Activated T-helper 1 cell treated with anti-CD3 and anti-CD28 coated beads, Interleukin-2, amount 50 U/mL, for 16 hours (primary cell): ENCODE data around the gene GATAD1.
"Not testable (repeated sequence)": the region's sequence is repeated elsewhere in the genome, so short reads cannot be mapped to it uniquely, and the experiment has no call there.

Source experiments
- DNase-seq, 2 donors: peaks; one replicate each; pipeline ENCODE4 v3.0.0-alpha.2; 2020; ENCODE audit warnings: low read depth in 1 of 2, low spot score in 1 of 2

The GATAD1 gene

DNA sequence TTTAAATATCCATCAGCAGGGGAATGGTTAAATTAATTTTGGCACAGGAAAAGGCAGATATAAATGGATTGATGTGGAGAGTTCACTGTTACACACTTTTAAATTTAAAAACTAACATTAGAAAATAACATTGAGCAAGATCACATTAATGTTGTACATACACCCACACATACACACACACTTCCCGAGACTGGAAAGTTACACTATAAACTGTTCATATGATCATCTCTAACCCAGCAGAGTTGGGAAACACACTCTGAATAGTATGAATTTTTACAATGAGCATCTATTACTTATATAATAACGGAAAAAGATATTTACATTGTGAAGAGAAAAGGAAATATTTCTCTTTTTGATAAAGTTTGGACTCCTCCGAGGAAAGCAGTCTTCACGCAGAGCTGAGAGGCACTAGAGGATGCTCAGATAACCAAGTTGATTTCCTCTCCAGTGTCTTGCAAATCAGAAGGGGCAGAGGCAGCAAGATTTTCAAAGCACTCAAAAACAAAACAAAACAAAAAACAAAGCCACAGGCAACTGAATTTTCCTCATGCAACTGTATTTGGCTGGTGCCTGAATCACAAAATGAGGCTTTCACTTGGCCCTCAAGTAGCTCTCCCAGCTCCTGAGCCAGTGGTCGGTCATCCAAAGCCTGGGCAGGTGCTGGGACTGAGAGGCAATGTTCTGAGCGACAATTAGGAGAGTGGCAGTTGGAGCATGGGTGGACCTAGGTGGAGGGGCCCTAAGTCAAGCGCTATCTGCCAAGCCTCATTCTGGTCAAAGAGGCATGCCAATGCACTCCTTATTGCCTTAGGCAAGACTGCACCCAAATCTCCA lies 10.5 kb upstream of the GATAD1 start:
- no peak for DNase-seq

GRCh38 chr7:92437956-92438491 lies 9.3 kb upstream of the GATAD1 start:
- DNase-seq = no peak

DNA sequence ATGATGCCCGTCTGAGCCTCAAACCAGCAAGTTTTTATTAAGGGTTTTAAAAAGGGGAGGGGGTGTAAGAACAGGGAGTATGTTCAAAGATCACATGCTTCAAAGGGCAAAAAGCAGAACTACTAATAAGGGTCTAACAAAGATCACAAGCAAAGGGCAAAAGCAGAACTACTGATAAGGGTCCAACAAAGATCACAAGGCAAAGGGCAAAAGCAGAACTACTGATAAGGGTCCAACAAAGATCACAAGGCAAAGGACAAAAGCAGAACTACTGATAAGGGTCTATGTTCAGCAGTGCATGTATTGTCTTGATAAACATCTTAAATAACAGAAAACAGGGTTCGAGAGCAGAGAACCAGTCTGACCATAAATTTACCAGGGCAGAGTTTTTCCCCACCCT lies 4.6 kb upstream of the GATAD1 start:
- not testable (repeated sequence) for DNase-seq

DNA sequence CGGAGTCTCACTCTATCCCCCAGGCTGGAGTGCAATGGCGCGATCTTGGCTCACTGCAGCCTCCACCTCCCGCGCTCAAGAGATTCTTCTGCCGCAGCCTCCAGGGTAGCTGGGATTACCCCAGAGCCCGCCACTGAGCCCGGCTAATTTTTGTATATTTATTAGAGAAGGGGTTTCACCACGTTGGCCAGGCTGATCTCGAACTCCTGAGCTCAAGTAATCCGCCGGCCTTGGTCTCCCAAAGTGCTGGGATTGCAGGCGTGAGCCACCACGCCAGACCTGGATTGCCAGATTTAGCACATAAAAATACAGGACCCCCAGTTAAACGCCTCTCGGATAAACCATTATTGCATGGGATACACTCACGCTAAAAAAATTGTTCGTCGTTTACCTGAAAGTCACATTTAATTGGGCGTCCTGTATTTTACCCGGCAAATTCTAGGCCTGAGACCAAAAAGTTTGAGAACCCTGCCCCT lies 375 bp upstream of the GATAD1 start:
- DNase-seq = no peak

- peak; percentile 19 to 26 for DNase-seq
Measured at GRCh38 chr7:92448205-92448747, 994 bp downstream of the GATAD1 start.

DNA sequence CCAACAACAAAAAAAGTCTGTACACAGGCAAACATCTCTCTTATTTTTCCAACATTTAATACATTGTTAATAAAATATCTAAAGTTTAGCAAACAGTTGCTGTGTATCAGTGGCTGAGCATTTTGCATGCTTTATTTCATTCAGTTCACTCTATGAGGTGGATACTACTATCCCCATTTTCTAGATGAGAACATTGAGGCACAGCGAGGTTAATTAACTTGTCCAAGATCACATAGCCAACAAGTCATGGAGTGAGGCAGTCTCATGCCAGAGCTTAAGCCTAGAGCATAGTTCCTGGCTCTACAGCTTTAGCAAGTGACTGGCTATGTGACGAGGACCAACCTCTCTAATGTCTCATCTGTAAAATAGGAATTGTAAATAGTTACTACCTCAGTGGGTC lies 4.4 kb downstream of the GATAD1 start:
- no peak for DNase-seq

GRCh38 chr7:92456236-92456635 lies 9.0 kb downstream of the GATAD1 start:
- no peak for DNase-seq

GRCh38 chr7:92460109-92460508 lies 12.8 kb downstream of the GATAD1 start:
- DNase-seq = no peak

DNA sequence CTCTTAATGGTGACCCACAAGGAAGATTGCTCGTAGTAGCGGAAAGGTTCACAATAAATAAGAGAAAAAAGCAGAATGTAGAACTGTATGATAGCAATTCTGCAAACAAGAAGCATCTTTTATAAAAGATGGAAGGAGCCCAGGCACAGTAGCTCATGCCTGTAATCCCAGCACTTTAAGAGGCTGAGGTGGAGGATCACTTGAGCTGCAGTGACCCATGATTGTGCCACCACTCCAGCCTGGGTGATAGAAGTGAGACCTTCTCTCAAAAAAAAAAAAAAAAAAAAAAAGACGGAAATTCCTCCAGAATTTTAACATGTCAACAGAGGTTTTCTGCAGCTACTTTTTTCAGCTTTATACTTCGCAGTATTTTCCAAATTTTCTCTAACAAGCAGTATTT lies 13.2 kb downstream of the GATAD1 start:
- DNase-seq = no peak

DNA sequence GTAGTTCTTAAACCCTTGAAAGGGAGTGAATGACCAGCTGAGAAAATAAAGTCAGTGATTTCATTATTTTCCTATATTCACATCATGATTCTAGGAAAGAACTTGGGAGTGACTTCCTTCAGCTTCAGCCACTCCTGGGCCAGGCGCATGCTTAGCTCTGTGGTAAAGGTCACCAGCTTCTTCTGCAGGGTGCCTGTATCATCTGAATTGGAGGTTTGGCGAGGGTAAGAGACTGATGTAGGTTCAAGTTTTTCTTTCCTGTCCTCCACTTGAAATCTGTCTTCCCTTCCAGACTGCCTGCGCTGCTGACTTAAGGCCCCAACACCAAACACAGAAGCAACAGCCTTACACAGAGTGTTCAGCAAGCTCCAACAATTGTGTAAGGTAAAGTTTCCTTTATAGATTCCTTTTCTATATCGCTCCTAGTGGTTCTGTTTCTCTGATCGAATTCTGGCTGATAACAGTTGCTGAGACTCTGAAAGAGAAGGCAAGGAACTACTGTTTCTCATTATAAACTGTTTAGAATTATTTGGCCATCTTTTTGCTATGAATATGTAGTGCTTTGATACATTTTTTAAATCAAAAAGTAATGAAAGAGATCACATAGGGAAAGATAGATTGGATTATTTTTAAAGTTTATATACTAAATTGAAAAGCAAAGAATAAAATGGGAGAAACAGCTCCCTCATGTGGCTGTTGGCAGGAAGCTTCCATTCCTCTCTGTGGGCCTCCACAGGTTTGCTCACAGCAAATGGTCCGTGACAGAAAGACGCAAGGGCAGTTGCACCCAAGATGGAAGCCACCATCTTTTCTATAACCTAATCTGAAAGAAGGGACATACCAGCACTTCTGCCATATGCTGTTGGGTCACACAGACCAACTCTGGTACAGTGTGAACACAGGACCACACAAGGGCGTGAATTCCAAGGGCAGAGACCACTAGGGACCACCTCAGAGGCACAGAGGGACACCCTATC lies 14.0 kb downstream of the GATAD1 start:
- no peak for DNase-seq

DNA sequence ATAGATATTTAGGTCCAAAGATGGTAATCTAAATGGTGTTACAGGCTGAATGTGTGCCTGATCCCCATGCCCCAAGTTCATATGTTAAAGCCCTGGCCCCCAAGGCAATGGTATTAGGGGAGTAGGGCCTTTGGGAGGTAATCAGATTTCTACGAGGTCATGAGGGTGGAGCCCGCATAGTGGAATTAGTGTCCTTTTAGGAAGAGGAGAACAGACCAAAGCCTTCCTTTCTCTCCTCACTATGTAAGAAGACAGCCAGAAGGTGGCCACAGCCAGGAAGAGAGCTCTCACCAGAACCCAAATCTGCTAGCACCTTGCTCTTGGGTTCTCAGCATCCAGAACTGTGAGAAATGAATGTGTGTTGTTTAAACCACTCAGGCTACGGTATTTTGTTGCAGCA lies 15.3 kb downstream of the GATAD1 start:
- no peak for DNase-seq

DNA sequence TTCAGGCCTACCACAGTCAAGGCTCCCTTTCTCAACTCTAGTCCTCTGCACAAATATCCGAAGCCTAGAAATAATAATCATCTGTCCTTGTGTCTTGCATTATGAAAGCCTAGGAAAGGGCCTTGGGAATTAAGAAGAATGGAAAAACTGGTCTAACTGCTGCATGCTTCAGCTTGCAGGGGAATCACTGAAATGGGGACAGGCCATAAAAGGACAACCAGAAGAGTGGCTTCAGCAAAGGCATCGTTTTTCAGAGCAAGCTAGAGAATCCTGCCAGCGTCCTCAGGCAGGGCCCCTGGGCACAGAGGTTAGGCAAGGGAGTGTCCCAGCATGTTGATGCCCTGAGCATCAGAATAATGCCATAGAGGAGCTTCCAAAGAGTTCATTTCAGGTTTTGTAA lies 17.2 kb downstream of the GATAD1 start:
- DNase-seq = no peak

GRCh38 chr7:92466682-92467081 lies 19.4 kb downstream of the GATAD1 start:
- no peak for DNase-seq

DNA sequence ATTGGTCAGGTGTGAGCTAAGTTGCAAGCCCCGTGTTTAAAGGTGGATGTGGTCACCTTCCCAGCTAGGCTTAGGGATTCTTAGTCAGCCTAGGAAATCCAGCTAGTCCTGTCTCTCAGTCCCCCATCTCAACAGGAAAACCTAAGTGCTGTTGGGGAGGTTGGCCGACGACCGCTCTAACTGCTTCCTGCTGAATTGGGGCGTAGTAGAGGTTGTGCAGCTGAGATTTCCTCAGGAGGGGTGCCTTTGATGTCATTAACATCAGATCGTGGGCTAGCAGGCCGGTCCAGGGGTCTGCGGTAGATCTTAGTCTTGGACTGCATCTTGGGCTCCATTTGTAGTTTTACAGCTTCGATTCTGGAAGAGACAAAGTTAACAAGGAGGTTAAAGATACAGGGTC lies 21.3 kb downstream of the GATAD1 start:
- DNase-seq = not testable (repeated sequence)

DNA sequence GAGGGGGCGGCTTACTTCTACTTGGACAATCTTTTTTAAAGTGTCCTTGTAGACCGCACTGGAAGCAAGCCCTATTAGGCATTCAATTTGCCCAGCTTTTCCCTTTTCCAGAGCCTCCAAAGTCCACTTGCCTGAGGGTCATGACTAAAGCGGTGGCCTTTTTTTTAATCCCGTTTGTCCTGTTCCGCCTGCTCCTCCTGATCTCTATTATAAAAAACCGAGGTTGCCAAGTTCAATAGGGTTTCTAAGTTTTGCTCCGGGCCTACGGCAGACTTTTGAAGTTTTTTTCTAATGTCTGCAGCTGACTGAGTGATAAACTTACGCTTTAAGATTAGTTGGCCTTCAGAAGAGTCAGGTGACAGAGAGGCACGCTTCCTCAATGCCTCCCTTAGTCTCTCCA lies 26.7 kb downstream of the GATAD1 start:
- not testable (repeated sequence) for DNase-seq

DNA sequence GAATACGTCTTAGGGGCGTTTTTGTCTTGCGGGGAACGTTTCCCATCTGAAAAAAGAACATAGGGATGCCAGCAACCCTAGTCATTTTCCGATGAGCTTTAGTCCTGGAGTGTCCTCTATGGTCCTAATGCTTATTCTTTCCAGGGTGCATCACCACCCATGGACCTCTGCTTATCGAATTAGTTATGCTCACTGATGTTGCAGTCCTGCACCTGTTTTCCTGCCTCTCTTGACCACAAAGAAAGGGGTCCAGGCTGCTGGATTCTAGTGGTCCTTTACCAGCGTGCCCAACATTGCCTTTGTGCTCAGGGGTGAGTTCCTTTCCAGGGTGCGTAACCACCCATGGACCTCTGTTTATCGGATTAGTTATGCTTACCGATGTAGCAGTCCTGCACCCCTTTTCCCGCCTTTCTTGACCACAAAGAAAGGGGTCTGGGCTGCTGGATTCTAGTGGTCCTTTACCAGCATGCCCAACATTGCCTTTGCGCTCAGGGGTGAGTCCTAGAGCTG lies 28.0 kb downstream of the GATAD1 start:
- not testable (repeated sequence) for DNase-seq

DNA sequence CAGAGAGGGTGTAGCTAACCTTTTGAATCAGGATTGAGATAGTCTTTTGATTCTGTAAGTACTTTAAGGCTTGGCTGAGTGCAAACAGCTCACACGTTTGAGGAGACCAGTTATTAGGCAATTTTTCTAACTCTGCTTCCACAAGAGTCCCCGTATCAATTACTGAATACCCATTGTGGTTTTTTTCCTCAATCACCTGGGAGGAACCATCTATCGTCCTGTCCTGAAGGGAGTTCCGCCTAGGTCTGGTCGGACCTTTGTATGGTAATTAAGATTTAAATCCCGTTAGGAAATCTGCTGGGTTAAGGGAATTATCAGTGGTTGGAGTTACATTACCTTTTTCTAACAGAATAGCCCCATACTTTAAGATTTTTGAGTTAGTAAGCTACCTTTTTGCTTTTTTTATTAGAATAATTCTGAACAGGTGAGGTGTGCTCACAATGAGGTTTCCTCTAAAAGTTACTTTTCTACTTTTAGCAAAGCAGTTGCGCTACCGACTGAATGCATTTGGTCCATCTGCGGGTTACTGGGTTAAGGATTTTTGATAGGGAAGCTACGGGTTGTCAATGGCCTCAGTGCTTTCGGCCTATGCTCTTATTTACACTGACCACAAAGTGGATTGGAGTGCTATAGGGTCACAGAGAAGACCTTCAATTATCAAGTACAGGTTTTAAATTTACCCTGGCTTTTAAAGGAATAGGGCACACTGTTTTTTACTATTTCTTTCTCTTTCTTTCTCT lies 28.7 kb downstream of the GATAD1 start:
- not testable (repeated sequence) for DNase-seq

GRCh38 chr7:92477681-92478080 lies 30.4 kb downstream of the GATAD1 start, which contains the start of gene ERVW-1:
Gene ERVW-1 (minus strand): TSS chr7:92477946. CDS start chr7:92470381, 7,565 bp downstream.
- DNase-seq = not testable (repeated sequence)

- no peak for DNase-seq
Measured at GRCh38 chr7:92478095-92478494, 30.8 kb downstream of the GATAD1 start.

DNA sequence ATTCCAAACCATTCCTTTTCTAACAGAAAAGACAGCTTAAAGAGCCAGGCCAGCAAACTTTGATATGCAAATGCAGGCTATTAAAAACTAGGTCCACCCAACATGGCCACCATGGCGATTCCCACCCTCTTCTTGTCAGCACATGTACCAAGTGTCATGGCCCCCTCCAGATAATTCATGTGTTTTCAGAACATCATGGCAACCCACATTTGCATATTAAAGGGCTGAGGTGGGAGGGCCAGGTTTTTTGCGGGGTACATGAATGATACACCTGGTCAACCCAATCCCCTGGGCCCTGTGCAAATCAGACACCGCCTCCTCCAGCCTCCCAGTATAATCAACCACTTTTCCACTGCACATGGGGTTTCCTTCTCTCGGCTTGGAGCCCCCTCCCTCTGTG lies 31.4 kb downstream of the GATAD1 start:
- no peak for DNase-seq
